Stimulated activated CD4-positive, alpha-beta T cell treated with anti-CD3 and anti-CD28 coated beads, TNF-alpha, amount 100 ng/mL, for 24 hours (primary cell): Measurements from ENCODE around the gene PTPRM.

Experiments used
- DNase-seq, 3 experiments: peaks; one replicate each; pipeline ENCODE4 v3.0.0-alpha.2; 2020; ENCODE audit warnings: low read depth in 3 of 3

PTPRM gene

DNA sequence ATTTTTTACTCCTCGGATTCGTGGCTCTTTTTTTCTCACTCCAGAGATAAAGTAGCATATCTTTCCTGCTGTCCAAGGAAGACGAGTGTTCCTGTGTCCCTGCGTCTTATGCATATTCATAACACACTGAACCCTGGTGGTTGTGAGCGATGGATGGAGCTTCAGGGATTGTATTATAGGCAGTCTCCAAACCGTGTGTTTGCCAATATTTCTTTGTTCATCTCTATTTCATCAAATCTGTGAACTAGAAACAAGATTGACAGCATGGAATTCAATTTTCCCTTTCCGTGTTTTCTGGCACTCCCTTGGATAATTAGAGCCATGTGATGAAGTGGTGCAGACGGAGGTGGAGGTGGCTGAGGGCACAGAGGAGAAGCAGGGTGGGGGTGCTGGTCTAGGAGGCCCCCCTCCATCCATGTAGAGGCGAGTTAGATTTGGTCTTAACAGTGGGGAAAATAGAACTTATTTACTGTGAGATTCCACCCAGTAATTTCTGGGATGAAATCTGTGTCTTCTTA lies 240.9 kb downstream of the PTPRM start:
- DNase-seq, result no peak

DNA sequence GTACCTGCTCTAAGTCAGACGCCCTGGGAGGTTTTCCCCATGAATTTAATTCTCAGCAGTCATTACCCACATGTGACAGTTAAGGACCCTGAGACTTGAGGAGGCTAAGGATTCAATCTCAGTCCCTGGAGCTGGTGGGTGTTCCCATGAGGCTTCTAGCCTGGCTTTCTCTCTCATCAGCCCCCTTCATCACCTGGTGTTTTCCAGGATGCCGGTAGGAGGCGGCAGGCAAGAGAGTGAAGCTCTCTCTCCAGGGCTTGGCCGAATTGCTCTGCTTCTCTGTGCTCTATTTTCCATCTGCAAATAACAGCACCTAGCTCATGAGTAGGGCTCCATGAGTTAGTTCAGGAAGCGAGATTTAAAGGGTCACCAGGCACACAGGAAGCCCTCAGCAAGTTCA lies 241.9 kb downstream of the PTPRM start:
- DNase-seq, result no peak

DNA sequence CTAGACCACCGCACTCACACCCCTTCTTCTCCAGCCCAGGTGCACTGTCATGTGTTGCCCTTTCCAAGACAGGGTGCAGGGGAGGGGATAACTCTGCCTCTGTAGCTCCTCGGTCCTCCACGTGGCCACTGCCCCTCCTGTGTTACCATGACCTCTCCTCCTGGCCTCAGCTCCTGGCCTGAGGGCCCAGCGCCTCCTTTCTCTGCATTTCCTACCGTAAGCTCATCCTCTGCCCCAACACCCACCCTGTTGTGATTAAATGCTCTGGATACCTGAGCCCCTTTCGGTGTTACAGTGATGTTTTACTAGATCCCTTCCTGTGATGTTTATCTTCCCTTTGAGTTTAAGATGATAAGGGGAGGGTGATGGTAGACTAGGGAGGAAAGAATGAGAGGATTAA lies 242.3 kb downstream of the PTPRM start:
- no peak for DNase-seq

DNA sequence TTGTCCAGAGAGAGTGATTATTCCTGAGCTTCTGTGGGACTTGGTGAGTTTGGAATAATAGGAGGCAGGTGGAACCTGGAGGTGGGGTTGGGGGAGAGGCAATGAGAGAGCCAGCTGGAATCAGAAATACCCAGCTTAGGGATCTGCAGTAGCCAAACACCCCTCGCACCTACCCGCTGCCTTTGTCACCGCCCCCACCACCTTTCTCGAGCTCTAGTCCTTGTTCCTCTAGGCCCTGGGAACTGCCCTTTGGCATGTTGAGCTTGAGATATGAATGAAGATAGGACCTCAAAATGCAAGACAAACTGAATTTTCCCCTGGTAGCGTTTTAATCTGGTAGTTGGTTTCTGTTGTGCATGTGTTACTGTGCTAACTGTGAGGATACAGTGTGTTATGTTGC lies 242.9 kb downstream of the PTPRM start:
- no peak for DNase-seq

DNA sequence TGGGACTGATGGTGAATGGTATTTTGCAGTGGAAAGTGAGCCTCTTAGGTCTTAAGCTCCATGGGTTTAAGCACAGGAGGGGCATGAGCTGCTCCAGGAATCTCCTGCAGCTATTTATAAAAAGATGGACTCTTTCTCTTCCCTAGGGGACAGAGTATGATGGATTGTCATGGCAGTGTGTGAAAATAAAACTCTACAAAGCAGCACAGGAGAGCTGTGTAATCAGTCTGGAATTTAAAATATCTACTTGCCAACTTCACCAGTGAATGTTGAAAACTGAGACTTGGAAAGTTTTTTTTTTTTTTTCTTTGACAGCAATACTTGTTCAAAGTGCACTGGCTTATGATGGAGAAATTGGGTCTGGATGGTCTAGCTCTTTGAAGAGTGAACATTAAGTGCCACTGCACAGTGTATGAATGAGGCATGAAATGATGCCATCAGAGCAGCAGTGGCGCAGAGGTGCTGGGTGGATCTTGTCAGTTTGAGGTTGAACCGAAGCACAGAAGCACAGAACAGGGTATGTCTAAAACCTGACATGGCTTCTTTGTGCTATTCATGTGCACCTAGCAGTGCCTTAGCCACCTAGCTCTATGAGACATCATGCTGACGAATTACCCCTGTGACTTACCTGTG lies 245.4 kb downstream of the PTPRM start:
- DNase-seq, result no peak

DNA sequence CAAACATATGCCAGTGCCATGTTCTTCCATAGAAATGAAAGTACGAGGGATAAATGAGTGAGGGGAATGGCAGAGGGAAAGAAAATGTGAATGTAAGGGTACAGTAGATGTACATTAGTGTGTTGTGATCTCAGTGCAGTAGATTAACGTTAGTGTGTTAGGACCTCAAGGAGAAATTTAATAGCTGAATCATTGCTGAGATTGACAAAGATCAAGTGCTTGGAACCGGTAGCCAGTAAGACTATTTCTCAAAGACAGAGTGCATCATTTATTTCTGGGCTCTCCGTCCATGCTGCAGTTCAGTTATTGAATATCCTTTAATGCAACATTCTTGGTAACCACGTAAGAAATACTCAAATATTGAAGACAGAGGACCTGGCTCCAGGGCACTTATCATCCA lies 246.0 kb downstream of the PTPRM start:
- DNase-seq, result no peak

DNA sequence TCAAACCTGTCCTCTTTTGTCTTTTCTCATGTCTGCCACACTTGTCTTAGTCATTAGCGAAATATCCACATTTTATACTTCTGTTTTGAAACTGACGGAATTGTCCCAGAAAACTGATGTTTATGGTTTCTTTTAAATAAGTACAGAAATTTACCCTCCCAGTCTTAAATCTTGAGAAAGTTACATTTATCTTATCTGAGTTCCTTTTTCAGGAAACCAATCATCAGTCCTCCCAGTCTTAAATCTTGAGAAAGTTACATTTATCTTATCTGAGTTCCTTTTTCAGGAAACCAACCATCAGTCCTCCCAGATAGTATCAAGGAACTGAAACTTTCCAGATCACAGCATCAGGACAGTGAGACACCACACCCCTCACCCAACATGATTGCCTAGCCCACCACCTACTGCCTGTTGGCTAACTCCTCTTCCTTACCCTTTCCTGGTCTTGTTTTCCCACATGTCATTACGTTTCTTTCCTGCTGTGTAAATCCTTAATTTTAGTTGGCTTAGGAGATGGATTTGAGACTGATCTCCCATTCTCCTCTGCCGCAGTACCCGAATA lies 247.7 kb downstream of the PTPRM start:
- DNase-seq, result no peak

DNA sequence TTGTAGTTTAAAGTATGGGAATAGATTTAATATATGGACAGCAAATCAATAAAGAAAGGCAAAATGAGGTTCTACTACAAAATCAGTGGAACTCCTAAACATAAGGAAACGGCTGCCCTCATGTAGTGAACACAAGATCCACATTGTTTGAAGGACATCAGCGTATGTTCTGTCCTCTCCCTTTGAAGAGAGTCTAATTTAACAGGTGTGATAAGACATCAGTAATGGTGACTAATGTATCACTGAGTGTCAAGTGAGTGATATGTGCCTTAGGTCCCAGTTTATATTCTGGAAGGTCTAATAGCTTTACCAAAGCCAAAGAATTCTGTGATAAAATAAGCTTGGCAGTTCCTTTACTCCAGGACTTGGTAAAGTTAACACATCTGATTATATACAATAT lies 248.7 kb downstream of the PTPRM start:
- no peak for DNase-seq

DNA sequence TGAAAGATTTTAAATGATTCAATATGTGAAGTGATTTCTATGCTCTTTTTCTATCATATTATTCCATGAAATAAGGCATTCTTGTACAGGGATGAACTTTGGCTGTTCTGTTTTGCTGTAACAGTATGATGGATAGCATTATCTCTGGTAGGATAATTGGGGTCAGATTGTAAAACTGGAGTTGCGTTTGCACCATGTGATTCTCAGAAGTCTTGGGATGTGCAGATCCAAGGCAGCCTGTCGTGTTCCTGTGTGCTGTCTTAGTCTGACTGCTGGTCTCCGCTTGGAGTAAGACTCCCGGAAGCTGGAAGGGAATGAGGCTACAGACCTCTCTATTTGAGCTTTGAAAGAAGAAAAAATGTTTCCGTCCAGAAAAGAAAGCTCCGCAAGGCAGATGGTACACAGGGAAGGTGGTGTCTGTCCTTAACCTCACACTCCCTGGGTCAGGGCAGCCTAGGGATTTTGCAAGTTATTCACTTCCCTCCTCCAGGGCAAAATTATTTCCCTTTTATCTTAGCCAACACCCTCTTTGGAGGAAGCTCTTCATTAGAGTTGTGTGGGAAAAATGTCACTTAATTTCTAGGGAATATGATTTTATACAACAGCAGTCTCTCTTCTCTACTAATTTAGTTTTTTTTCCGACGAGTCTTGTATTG lies 250.6 kb downstream of the PTPRM start:
- no peak for DNase-seq

DNA sequence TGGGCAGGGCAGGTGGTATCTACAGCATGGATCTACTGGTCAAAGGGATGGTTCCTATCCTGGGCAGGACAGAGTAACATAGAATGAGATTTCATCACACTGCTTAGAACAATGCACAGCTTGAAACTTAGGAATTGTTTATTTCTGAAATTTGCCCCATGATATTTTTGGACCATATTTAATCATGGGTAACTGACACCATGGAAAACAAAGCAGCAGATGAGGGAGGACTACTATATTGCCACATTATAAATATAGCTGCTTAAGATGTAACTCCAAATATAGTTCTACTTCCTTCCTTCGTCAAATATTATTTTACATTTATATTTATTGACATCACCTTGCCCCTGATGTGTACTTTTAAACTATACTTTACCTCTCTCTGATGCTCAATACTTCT lies 254.7 kb downstream of the PTPRM start:
- no peak for DNase-seq

DNA sequence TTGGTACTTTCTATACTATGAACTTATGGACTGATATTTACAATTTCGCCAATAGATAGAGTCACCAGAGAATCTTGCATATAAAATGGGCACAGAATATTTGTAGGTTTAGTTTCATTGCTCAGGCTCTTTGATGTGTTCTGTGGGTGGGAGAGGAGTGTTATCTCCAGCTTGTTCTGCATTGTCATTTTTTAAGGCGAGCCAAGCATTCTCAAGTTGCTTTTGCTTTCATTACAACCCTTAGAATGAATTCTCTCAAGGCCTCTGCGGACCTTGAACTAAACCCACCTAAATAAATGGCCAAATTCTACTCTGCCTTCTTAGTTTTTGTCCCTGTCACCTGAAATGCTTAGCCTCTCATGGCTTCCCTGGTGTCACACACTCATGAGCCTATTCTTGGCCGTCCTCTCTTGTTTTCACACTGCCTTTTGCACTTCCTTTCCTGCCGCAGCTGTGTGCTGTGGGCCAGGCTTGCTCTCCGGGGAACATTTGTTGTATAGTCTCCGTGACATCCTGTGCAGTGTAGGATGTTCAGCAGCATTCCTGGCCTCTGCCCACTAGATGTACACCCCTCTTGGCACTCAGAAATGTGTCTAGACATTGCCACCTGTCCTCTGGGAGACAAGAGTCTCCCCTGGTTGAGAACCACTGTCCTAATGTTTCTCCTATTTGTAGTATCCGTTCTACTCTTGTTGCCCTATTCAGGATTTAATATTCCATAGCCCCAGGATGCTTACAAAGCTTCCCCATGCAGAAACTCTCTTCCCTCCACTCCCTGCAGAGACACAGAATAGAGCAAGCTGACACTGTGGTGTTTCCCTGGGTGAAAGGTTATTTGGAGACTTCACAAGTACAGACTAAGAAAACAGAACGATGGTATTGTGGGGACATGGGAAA lies 255.6 kb downstream of the PTPRM start:
- no peak for DNase-seq

DNA sequence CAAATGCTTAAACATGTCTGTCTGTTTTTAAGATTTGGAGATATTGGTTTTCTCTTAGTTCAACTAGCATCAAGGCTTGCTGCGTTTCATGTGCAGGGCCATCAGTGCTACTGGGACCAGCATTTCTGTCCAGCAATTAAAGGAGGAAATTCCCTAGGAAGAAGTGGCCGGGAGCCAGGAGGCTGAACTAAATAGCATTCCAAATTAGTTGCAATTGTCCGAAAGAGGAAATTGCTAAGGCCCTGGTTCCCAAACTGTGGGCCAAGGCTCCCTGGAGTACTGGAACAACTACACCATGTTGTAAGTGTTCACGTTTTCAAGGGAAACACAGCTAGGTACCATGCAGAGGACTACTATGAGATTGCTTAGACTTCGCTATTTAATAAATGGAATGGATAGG lies 257.9 kb downstream of the PTPRM start:
- DNase-seq, result no peak

DNA sequence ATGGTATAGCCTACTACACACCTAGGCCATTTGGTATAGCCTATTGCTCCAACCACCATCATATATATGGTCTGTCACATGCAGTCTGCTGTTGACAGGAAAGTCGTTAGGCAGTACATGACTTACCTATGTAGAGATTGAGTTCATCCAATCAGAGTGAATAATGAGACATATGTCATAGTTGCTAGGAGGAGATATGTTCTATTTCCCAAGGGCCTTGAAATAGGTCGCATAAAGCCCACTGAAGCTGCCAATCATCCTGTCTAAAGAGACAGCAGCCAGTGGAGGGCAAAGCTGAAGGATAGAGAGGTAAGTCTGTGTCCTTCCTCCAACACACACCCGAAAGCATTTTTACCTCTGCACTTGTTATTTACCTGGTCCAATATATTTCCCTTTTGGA lies 263.4 kb downstream of the PTPRM start:
- no peak for DNase-seq

DNA sequence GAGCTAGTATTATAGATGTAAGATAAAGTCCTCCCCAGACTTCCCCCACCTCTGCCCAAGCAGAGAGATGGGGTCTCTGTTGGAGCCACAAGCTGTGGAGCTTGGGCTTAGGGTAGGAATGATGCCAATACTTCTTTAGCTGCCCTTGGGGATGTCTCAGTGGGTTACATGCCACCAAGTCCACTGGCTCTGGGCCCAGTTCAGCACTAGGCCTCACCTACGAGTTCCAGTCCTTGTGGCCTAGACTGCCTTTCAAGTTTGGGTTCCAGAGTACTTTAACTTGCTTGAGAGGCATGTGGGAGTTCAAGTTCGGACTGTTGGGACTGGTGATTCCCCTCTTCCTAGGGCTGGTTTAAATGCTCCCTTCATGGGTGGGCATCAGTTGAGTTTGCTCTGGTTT lies 272.4 kb downstream of the PTPRM start:
- DNase-seq, result no peak

DNA sequence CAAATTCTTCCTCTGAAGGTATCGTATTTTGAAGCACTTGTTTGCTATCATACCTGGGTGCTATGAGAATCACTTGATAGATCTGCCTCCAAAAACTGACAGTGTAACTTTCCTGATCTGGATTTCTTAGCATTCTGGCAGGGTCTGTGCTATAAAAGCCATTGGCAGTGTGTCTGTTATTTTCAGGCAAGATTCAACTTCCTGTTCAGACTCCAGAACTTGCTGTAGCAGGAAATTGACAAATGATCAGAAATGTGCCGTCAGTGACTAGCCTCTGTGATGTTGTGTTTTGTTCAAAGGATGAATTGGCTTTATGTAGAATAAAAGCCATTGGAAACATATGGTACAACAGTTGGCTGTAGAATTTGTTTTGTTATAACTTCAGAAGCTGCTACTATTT lies 273.3 kb downstream of the PTPRM start:
- DNase-seq, result no peak

DNA sequence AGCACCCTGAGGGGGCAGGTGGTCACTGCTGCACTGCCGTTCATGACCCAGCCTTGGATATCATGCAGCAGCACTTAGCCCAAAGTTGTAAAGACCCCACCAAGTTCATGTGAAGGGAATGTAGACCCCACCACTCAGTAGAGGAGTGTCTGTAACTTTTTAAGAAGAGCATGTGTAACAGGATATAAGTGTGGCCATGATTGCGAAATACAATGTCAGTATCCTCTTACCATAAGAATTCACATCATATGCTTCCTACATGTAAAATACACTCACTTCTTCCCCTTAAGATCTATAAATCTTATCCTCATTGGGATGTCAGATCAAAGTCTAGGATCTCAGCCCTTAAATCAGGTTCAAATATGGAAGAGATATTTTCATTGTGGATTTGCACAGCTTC lies 276.9 kb downstream of the PTPRM start:
- DNase-seq, result no peak

DNA sequence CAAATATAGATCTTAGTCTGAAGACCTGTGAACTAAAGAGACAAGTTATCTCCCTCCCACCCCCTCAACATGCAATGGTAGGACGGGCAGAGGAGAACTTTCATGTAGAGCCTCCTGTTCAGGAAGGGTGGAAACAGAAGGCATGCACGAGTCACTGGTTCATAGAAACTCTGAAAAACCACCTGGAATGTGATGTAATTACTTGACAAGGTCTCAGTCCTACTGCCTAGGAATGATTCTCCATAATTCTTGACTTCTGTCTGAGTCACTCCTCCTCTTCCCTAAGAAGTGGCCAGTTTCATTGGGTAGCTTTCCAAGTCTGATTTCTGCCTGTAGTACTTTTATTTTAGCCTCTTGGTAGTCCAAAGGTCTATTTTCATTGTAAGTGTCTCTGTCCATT lies 277.3 kb downstream of the PTPRM start:
- no peak for DNase-seq

DNA sequence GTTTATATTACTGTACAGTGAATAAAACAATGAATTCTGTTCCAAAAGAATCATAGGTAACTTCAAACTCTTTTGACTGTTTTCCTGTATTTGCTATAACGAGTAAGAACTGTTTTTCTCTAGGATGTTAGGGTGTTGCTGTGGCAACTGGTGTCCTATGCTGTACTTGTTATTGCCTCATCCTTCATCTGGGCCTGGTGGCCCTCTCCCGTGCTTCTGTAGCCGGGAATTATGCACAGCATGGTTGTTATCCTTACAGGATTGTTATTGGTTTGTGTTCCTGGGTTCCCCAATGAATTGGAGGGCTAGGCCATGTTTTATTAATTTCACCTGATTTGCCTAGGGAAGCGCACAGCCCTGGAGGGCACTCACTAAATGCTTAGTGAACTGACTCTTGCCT lies 279.2 kb downstream of the PTPRM start:
- DNase-seq, result no peak

DNA sequence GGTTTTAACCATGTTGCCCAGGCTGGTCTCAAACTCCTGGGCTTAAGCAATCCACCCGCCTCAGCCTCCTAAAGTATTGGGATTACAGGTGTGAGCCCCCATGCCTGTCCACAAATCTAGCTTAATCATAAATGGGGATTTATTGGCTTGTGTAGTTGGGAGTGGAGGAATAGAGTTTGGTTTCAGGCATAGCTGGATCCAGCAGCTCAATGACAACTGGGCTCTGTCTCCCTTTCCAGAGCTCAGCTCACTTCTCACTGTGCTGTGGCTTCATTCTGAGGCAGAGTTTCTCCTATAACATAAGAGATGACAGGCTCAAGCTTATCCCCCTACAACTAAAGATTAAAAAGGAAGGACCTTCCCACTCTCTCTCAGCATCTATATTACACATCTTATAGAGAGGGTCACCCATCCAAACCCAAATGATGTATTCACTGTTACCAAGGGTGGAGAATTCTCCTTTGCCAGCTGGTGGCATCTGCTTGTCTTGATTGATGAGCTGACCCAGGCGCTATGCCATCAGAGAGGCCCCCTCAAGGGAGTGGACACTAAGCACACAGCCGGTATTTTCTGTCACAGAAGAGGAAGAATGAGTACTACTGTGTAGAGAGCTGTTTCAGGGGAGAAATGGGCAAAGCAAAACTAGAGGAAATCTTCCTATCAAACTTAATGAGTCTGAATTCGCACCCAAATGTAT lies 280.4 kb downstream of the PTPRM start:
- DNase-seq, result no peak

DNA sequence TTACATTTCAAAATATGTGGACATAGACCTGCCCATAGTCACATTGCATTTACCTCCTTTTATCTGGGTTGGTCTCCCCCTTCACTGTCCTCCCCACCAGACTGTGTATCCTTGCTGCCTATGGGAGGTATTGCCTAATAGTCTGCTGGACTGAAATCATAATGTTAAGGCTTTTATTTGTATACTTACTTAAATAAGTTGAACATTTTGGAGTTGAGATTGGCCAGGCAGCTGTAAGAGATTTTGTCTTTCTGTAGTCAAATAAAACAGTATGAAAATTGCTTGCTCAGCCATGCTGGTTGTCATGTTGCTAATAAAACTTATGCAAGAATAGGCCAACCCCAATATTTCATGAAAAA lies 280.9 kb downstream of the PTPRM start:
- DNase-seq, result no peak

DNA sequence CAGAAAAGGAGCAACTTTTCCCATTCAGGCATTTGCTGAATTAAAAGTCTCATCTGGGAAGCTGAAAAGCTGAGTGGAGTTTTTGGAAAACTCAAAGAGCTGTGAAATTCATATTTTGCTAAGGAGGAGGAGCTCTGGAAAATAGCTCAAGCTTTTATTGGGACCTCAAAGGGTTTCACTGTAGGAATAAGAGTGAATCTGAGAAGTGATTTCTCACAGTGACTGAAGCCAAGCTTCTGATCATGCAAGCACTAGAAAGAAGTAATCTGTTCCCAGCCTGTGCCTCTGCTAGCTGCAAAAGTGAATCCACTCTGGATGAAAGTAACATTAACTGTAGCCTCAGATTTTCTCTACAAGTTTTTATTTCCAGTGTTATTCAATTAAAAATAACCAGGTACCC lies 283.3 kb downstream of the PTPRM start:
- no peak for DNase-seq

DNA sequence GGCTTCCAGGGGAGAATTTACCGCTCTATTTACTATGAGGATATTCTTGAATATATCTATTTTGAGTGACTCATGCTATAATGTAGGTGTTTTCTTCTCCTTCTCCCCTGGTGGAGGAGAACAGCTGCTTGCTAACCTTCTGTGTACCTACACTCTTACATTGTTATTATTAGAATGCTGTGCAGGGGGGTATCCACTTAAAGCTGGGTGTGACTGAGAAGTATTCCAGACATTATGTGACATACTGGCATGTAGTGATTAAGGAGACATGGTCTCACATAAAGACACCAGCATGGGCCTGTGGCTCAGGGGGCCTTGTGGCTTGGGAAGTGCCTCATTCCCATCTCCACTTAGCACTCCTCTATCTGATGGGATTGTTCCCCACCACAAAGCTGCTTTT lies 287.9 kb downstream of the PTPRM start:
- DNase-seq, result no peak
